ENCODE data around the gene MRNIP. TPM values are rescaled to one million over a fixed set of nuclear protein-coding genes. Genes with fewer than 3 reads are reported as not detected.
A peak's percentile ranks its signal among the peaks of the same experiment; 100 is the strongest.

The MRNIP gene
- total RNA-seq, 1 experiment from 2014 or later, result 37.8 TPM

DNA sequence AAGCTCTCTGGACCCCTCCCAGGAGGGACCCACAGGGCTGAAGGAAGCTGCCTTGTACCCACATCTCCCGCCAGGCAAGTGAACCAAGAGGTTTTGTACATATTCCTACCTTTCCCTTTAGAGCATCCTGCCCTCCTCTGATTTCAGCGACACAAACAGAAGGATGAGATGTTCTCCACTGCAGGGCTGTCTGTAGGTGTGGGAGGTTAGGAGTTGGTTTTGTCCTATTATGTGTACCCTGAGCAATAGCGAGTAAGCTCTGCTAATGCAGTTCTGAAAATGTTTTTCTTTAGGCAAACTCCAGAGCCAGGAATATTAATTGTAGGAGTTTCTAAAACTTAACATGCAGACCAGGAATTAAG, 24.9 kb downstream of the MRNIP start:
- intact Hi-C loops (cut with micrococcal nuclease; ENCODE audit: unreplicated experiment), result no loop called here
- Mint-ChIP-seq H3K9me3 (ENCODE audit: unreplicated experiment) (no peaks in the 10 kb centered on the region), H3K4me3 (ENCODE audit: unreplicated experiment) (no peak overlapping the region), H3K27ac (ENCODE audit: unreplicated experiment) (no peak overlapping the region), H3K4me1 (ENCODE audit: low read depth, unreplicated experiment) (no peaks in the 10 kb centered on the region), H3K36me3 (ENCODE audit: insufficient read depth, unreplicated experiment) (peaks cover 96% of the 10 kb centered on the region), H3K27me3 (ENCODE audit: insufficient read depth, unreplicated experiment) (no peaks in the 10 kb centered on the region)
- TF ChIP-seq, protein P1, sequence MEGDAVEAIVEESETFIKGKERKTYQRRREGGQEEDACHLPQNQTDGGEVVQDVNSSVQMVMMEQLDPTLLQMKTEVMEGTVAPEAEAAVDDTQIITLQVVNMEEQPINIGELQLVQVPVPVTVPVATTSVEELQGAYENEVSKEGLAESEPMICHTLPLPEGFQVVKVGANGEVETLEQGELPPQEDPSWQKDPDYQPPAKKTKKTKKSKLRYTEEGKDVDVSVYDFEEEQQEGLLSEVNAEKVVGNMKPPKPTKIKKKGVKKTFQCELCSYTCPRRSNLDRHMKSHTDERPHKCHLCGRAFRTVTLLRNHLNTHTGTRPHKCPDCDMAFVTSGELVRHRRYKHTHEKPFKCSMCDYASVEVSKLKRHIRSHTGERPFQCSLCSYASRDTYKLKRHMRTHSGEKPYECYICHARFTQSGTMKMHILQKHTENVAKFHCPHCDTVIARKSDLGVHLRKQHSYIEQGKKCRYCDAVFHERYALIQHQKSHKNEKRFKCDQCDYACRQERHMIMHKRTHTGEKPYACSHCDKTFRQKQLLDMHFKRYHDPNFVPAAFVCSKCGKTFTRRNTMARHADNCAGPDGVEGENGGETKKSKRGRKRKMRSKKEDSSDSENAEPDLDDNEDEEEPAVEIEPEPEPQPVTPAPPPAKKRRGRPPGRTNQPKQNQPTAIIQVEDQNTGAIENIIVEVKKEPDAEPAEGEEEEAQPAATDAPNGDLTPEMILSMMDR (IDR thresholded peaks at IDR 0.05; ENCODE audit: insufficient read depth in 1 of 2, low read depth in 1 of 2, low read length in 1 of 2, severe bottlenecking in 1 of 2, unreplicated experiment in 1 of 2), result no peak
- H3K4me1 ChIP-seq, result no peaks in the 10 kb centered on the region
- H3K4me3 ChIP-seq (ENCODE audit: low read depth, low read length), result no peak overlapping the region
- DNase-seq, result no peak
- H3K27me3 ChIP-seq (replicated peaks; ENCODE audit: control insufficient read depth, insufficient read depth, low read length), result no peaks in the 10 kb centered on the region
- peaks cover 12% of the 10 kb centered on the region for H3K36me3 ChIP-seq (ENCODE audit: control insufficient read depth, insufficient read depth, low read length)
- POLR2A ChIA-PET, result no interaction called here
- H3K9me3 ChIP-seq, result no peaks in the 10 kb centered on the region
- CTCF ChIA-PET, result no interaction called here
- no TSS peak for BruUV-seq (replicated peaks)

DNA sequence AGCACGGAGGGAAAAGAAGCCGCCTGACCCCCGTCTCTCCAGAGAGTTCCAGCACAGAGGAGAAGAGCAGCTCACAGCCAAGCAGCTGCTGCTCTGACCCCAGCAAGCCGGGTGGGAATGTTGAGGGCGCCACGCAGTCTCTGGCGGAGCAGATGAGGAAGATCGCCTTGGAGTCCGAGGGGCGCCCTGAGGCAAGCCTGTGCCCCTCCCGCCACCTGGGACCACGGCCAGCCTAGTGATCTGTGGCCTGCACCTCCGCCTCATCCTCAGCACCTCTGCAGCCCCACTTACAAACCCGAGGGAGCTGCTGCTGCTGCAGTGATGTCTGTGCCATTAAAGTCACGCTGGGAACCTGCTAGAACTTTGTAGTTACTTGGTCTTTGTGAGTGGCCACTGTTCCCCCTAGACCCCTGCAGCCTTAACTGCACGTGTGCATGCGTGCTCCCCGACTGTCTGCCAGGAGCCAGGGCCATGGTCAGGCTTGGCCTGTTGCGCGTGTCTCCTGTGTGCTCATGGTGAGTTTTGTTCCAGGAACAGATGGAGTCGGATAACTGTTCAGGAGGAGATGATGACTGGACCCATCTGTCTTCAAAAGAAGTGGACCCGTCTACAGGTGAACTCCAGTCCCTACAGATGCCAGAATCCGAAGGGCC, 25.4 kb downstream of the MRNIP start:
- ChIA-PET POLR2A (no interaction called here), CTCF (interaction anchor here (0.9 kb wide), 1 partner anchor 38 kb away, joined by 11 read pairs; no protein-coding TSS in a partner anchor)
- no peak overlapping the region for H3K27ac Mint-ChIP-seq (ENCODE audit: unreplicated experiment)
- Histone ChIP-seq H3K4me3 (ENCODE audit: low read depth, low read length) (no peak overlapping the region), H3K4me1 (no peaks in the 10 kb centered on the region), H3K27me3 (replicated peaks; ENCODE audit: control insufficient read depth, insufficient read depth, low read length) (no peaks in the 10 kb centered on the region), H3K9me3 (no peaks in the 10 kb centered on the region), H3K36me3 (ENCODE audit: control insufficient read depth, insufficient read depth, low read length) (peaks cover 12% of the 10 kb centered on the region)
- no peaks in the 10 kb centered on the region for H3K9me3 Mint-ChIP-seq (ENCODE audit: unreplicated experiment)
- H3K36me3 Mint-ChIP-seq (ENCODE audit: insufficient read depth, unreplicated experiment), result peaks cover 96% of the 10 kb centered on the region
- H3K27me3 Mint-ChIP-seq (ENCODE audit: insufficient read depth, unreplicated experiment), result no peaks in the 10 kb centered on the region
- intact Hi-C loops (cut with micrococcal nuclease; ENCODE audit: unreplicated experiment), result no loop called here
- no peak for DNase-seq
- no TSS peak for BruUV-seq (replicated peaks)
- H3K4me3 Mint-ChIP-seq (ENCODE audit: unreplicated experiment), result no peak overlapping the region
- TF ChIP-seq, protein P1 (IDR thresholded peaks at IDR 0.05; ENCODE audit: insufficient read depth in 1 of 2, low read depth in 1 of 2, low read length in 1 of 2, severe bottlenecking in 1 of 2, unreplicated experiment in 1 of 2), result no peak
- H3K4me1 Mint-ChIP-seq (ENCODE audit: low read depth, unreplicated experiment), result no peaks in the 10 kb centered on the region

DNA sequence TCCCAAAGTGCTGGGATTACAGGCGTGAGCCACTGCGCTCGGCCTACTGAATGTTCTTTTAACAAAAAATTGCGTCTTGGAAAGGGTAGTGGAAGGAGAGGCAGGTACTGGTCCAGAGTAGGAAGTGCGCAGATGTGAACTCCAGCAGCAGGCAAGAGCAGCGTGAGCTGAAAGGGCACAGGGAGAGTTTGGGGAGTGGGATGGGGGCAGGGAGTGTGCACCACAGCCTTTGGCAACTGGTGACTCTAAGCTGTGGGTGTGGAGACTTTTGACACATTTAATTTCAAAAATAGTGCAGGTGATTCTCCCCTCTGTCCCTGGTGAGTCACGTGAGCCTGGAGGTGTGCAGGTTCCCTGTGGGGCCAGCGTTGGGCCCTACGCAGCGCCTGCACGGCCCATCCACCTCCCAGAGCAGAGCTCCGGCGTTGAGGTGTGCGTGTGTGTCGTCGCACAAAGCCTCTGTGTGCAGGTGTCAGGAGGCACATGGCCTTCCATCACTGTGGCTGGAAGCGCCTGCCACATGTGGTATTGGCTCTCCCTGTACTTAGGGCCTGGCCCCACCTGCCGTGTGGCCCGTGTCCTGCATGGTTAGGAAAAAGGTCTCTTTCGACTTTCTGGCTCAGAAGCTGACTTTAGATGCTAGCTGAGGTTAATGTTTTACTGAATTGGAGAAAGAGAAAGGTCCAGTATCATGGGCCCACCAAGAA, 26.4 kb downstream of the MRNIP start:
- no peaks in the 10 kb centered on the region for H3K27me3 Mint-ChIP-seq (ENCODE audit: insufficient read depth, unreplicated experiment)
- no peaks in the 10 kb centered on the region for H3K9me3 Mint-ChIP-seq (ENCODE audit: unreplicated experiment)
- ChIA-PET CTCF (interaction anchor here (0.9 kb wide), 1 partner anchor 37 kb away, joined by 11 read pairs; no protein-coding TSS in a partner anchor), POLR2A (interaction anchor here (0.5 kb wide), 1 partner anchor 13 kb away, joined by 9 read pairs; no protein-coding TSS in a partner anchor)
- no peak overlapping the region for H3K4me3 Mint-ChIP-seq (ENCODE audit: unreplicated experiment)
- H3K36me3 ChIP-seq (ENCODE audit: control insufficient read depth, insufficient read depth, low read length), result peaks cover 12% of the 10 kb centered on the region
- intact Hi-C loops (cut with micrococcal nuclease; ENCODE audit: unreplicated experiment), result no loop called here
- H3K27ac Mint-ChIP-seq (ENCODE audit: unreplicated experiment), result peak overlapping the region; percentile 45
- no peaks in the 10 kb centered on the region for H3K4me1 ChIP-seq
- peaks cover 96% of the 10 kb centered on the region for H3K36me3 Mint-ChIP-seq (ENCODE audit: insufficient read depth, unreplicated experiment)
- H3K9me3 ChIP-seq, result no peaks in the 10 kb centered on the region
- no peak for DNase-seq
- BruUV-seq (replicated peaks), result no TSS peak
- no peaks in the 10 kb centered on the region for H3K27me3 ChIP-seq (replicated peaks; ENCODE audit: control insufficient read depth, insufficient read depth, low read length)
- no peaks in the 10 kb centered on the region for H3K4me1 Mint-ChIP-seq (ENCODE audit: low read depth, unreplicated experiment)
- TF ChIP-seq, protein P1 (IDR thresholded peaks at IDR 0.05; ENCODE audit: insufficient read depth in 1 of 2, low read depth in 1 of 2, low read length in 1 of 2, severe bottlenecking in 1 of 2, unreplicated experiment in 1 of 2), result no peak
- H3K4me3 ChIP-seq (ENCODE audit: low read depth, low read length), result no peak overlapping the region

Measured in Caco-2 (cell line).